K562 (cell line): ENCODE results near the gene ARHGAP9. TPM values are rescaled to one million over a fixed set of nuclear protein-coding genes. Genes with fewer than 3 reads are reported as not detected.
A peak's percentile ranks its signal among the peaks of the same experiment; 100 is the strongest.

Experiments used
- AFF4 ChIP-seq: sonication (generic); formaldehyde crosslinking; IDR thresholded peaks from 2 replicates; pipeline ENCODE4 v1.8.0; 2023; ENCODE audit warnings: mild to moderate bottlenecking, missing genetic modification reagents
- ARID1B ChIP-seq: fragments of 450-650 bp; IDR thresholded peaks from 2 replicates; pipeline ENCODE4 v1.6.1; 2016; ENCODE audit warnings: antibody characterized with exemption, mild to moderate bottlenecking, inconsistent platforms
- ARNT ChIP-seq, 2 experiments: fragments of 450-650 bp; IDR thresholded peaks; 2 replicates each; pipeline ENCODE4 v1.6.1; 2016; ENCODE audit warnings: mild to moderate bottlenecking in 1 of 2
- ATF1 ChIP-seq, 2 experiments: fragments of 450-650 bp in 1 of 2; IDR thresholded peaks; 2 replicates each; pipeline ENCODE4 v1.6.1; 2016; ENCODE audit warnings: missing compliant biosample characterization in 1 of 2, missing genetic modification characterization in 1 of 2
- MBD1 ChIP-seq: fragments of 250-450 bp; sonication (Bioruptor Pico); IDR thresholded peaks from 2 replicates; pipeline ENCODE4 v1.8.0; 2022; ENCODE audit warnings: inconsistent platforms
- MITF ChIP-seq: IDR thresholded peaks from 2 replicates; pipeline ENCODE4 v1.6.1; 2014; ENCODE audit warnings: antibody characterized with exemption
- PTRF ChIP-seq: fragments of 450-650 bp; IDR thresholded peaks from 2 replicates; pipeline ENCODE4 v1.6.1; 2016; ENCODE audit warnings: mild to moderate bottlenecking, missing genetic modification characterization, missing compliant biosample characterization
- RFX1 ChIP-seq: fragments of 450-650 bp; IDR thresholded peaks from 2 replicates; pipeline ENCODE4 v1.6.1; 2016; ENCODE audit warnings: mild to moderate bottlenecking, moderate library complexity
- SMAD2 ChIP-seq: fragments of 150-350 bp; IDR thresholded peaks from 2 replicates; pipeline ENCODE4 v1.6.1; 2014; ENCODE audit warnings: low read depth, mild to moderate bottlenecking, low read length
- SMARCC2 ChIP-seq: fragments of 450-650 bp; IDR thresholded peaks from 2 replicates; pipeline ENCODE4 v1.6.1; 2017; ENCODE audit warnings: antibody characterized with exemption, moderate library complexity, mild to moderate bottlenecking, low read depth
- SMC3 ChIP-seq: conservative IDR thresholded peaks from 2 replicates; pipeline ENCODE4 v1.6.1; 2011; ENCODE audit warnings: low read depth, low read length, improper control_type of control experiment; ENCODE audit not compliant: insufficient read depth
- TAL1 ChIP-seq: fragments of 450-650 bp; IDR thresholded peaks from 2 replicates; pipeline ENCODE4 v1.6.1; 2016; ENCODE audit warnings: mild to moderate bottlenecking
- ZNF197 ChIP-seq: fragments of 200-800 bp; sonication (Bioruptor generic); IDR thresholded peaks from 2 replicates; pipeline ENCODE4 v1.6.1; 2016; ENCODE audit warnings: low read depth, missing genetic modification characterization, missing compliant biosample characterization
- ZNF740 ChIP-seq, 3 experiments: fragments of 200-800 bp in 1 of 3; sonication (Bioruptor generic) in 1 of 3; sonication (generic) in 1 of 3; formaldehyde crosslinking in 1 of 3; IDR thresholded peaks; 2 replicates each; pipeline versions ENCODE4 v1.6.1 to v1.8.0; 2016 to 2022; ENCODE audit warnings: mild to moderate bottlenecking in 2 of 3, missing compliant biosample characterization in 2 of 3, missing genetic modification characterization in 2 of 3, missing genetic modification reagents in 1 of 3
- polyA plus RNA-seq, 8 experiments: library from polyadenylated mRNA; depleted of rRNA in 4 of 8; stranded (reverse) in 5 of 8; unstranded in 3 of 8; fragments of >200 nt; fragmentation: Nextera tagmentation in 2 of 8; fragmentation: Illumina TruSeq in 1 of 8; extraction: Ambion mirVana in 2 of 8; extraction: Trizol in 1 of 8; gene quantifications; 2 replicates each; pipeline versions ENCODE4 v1.2.1 to v1.2.3, GENCODE V29; 2011 to 2014; ENCODE audit warnings: inconsistent platforms in 1 of 8, missing spikeins in 1 of 8
- total RNA-seq, 7 experiments: library from RNA; depleted of rRNA in 6 of 7; stranded (reverse); fragments of >200 nt in 6 of 7; fragmentation: Illumina TruSeq in 2 of 7; extraction: Trizol in 2 of 7; gene quantifications; 2 replicates each; pipeline versions ENCODE4 v1.2.1 to v1.2.3, GENCODE V29; 2011 to 2021; ENCODE audit warnings: low replicate concordance in 1 of 7

ARHGAP9 gene
- total and polyA plus RNA-seq, 9 of the 15 experiments (the other 6 are each of a cell fraction or from before 2014, with no cell fraction given), result 1.5 to 10.2 (median 5.1) TPM

DNA sequence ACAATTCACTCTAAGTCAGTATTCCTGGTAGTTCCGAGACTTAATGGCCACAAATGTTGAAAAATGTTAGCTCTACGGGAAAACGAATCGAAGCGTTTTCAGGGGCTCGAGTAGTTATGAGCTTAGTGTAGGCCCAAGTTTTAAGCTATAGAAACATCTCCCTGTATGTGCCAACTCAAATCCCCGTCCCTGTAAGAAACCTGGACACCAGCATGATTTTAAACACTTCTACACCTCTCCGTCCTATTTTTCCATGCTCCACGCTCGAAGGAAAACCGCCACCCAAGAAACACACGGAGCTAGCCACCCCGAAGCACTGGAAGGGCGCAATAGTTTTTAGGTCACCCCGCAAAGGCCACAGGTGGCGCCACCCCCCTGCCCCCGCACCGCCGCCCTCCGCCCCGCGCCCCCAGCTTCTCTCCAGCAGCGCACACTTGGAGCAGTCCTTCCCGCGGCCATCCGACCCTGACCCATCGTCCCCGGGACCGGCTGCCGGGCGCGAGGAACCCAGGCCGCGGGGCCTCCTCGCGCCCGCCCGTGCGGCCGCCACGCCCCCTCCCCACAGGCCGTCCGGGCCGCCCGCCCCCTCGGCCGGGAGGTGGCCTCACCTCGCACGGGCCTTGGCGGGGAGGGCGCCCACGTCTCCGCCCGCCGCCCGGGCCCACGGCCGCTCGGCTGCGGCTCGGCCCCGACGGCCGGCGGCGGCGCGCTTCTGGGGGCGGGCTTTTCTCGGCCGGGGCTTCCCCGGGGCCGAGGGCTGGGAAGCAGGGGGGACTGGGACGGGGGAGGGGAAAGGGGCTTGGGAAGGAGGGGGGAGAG is 49.3 kb downstream of the ARHGAP9 start (continued):
- TF ChIP-seq AFF4 (no peak), RFX1 (no peak), TAL1 (no peak), ZNF197 (0 out of 2 replicates have a peak, but pooled peaks have one; percentile 4), SMAD2 (no peak), SMC3 (no peak), MBD1 (CRISPR knock-in tag) (no peak), SMARCC2 (no peak), ATF1 (CRISPR knock-in tag; IDR thresholded peaks at IDR 0.05) (no peak), ATF1 (tag; IDR thresholded peaks at IDR 0.05) (no peak), MITF (no peak), ZNF740 (CRISPR knock-in tag; IDR thresholded peaks at IDR 0.05) (no peak), ZNF740 (tag; IDR thresholded peaks at IDR 0.05) (peak in 1 of 2 experiments; percentile 0; a peak in 1 of 4 replicates), PTRF (tag) (no peak), ARID1B (0 out of 2 replicates have a peak, but pooled peaks have one; percentile 1), ARNT (IDR thresholded peaks at IDR 0.05) (0 out of 4 replicates have a peak, but pooled peaks of 1 of the 2 experiments have one; percentile 55)
